Kidney (tissue), 14 donors: ENCODE measurements around the gene IRF1. TPM values are rescaled to one million over a fixed set of nuclear protein-coding genes. Genes with fewer than 3 reads are reported as not detected.

Experiments
- DNase-seq, 5 donors: peaks; one replicate each; pipeline ENCODE4 v3.0.0-alpha.2; 2013 to 2020
- FAIRE-seq: peaks from 2 replicates; lab custom pipeline; 2012; peaks lifted over from hg19 to GRCh38; lab: Jason Lieb, UNC
- H3K27ac ChIP-seq, 2 donors: one replicate each; pipeline ENCODE4 v1.7.0; 2013; ENCODE audit warnings: low read depth in 2 of 2, low read length in 2 of 2, inconsistent platforms in 1 of 2
- H3K27me3 ChIP-seq: one replicate; pipeline ENCODE4 v1.7.1; 2013; ENCODE audit warnings: low read length, inconsistent platforms; ENCODE audit not compliant: control insufficient read depth, insufficient read depth
- H3K36me3 ChIP-seq, 3 donors: one replicate each; pipeline versions ENCODE4 v1.7.0 to v1.7.1; 2013; ENCODE audit warnings: low read length in 3 of 3, control low read depth in 1 of 3, inconsistent platforms in 1 of 3; ENCODE audit not compliant: insufficient read depth in 3 of 3, control insufficient read depth in 2 of 3
- H3K4me1 ChIP-seq, 3 donors: one replicate each; pipeline versions ENCODE4 v1.7.0 to v1.7.1; 2013; ENCODE audit warnings: low read length in 3 of 3, inconsistent platforms in 1 of 3, low read depth in 1 of 3; ENCODE audit not compliant: control insufficient read depth in 2 of 3, insufficient read depth in 2 of 3
- H3K4me3 ChIP-seq, 3 donors: one replicate each; pipeline versions ENCODE4 v1.7.0 to v1.8.1; 2013; ENCODE audit warnings: low read length in 3 of 3, control low read depth in 1 of 3, inconsistent platforms in 1 of 3
- H3K9ac ChIP-seq, 3 donors: one replicate each; pipeline versions ENCODE4 v1.7.0 to v1.7.1; 2013; ENCODE audit warnings: low read length in 3 of 3, control low read depth in 1 of 3, inconsistent platforms in 1 of 3
- H3K9me3 ChIP-seq, 3 donors: one replicate each; pipeline versions ENCODE4 v1.7.0 to v1.7.1; 2013; ENCODE audit warnings: low read length in 3 of 3, control low read depth in 1 of 3, inconsistent platforms in 1 of 3; ENCODE audit not compliant: control insufficient read depth in 2 of 3, insufficient read depth in 1 of 3
- intact Hi-C: fragments of 100-400 bp; cut with DNase I; formaldehyde crosslinking; loops from one replicate; pipeline ENCODE4 v1.11.1; 2022
- polyA plus RNA-seq: library from polyadenylated mRNA; stranded (reverse); fragments of 350-450 nt; fragmentation: Illumina TruSeq; extraction: RNeasy Lipid Tissue Mini Kit (QIAGEN cat#74804); gene quantifications from one replicate; pipeline ENCODE4 v1.2.3, GENCODE V29; 2014; ENCODE audit warnings: low read depth, low replicate concordance; ENCODE audit not compliant: insufficient read depth
- total RNA-seq: library from RNA; stranded (reverse); fragmentation: NEBNext Ultra II Directional; extraction: Animal tissue kit (Norgen Biotek cat#: 25700); gene quantifications from one replicate; pipeline ENCODE4 v1.2.1, GENCODE V29; 2021
- TF ChIP-seq, protein P1 (sequence below): IDR thresholded peaks from 3 replicates; pipeline ENCODE4 v1.5.1; 2012; ENCODE audit warnings: mild to moderate bottlenecking, moderate library complexity, borderline replicate concordance; ENCODE audit not compliant: insufficient read depth; ENCODE audit errors: extremely low read depth
- donor health status: control.
- donor health status: control.
- donor health status: control.
- donor health status: control.
- donor health status: control.
- donor health status: DM: yes; HTN: yes; CAD: no.
- donor health status: Normal renal cell carcinoma (clear cell type).

The IRF1 gene
- total and polyA plus RNA-seq, 2 donors from 2014 or later = 20.5 to 55.6 TPM

DNA sequence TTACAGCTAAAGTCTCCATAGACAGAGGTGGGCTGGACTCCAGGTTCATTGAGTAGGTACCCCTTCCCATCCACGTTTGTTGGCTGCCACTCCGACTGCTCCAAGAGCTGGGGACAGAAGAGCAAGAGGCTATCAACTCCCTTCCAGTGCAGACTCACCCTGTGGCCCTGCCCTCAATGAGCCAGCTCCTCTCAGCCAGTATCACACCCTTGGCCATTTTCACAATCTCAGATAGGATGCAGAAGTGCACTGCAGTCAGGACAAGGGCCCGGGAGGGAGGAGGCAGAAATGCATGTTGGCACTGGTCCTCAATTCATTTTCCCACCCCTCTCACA lies 6.2 kb downstream of the IRF1 start:
- peaks cover 0 to 46% (median 42%) of the 10 kb centered on the region in 3 donors for H3K36me3 ChIP-seq
- H3K4me1 ChIP-seq = peaks cover 0 to 36% (median 5%) of the 10 kb centered on the region in 3 donors
- intact Hi-C loops = loop anchor here (10.0 kb wide), 1 partner anchor 60 kb away; no protein-coding TSS in a partner anchor

GRCh38 chr5:132483661-132484390 lies 6.7 kb downstream of the IRF1 start:
- Histone ChIP-seq H3K9ac (no peak overlapping the region), H3K9me3 (no peaks in the 10 kb centered on the region), H3K27me3 (no peaks in the 10 kb centered on the region), H3K27ac (no peak overlapping the region), H3K4me3 (no peak overlapping the region), H3K4me1 (peaks cover 0 to 33% (median 5%) of the 10 kb centered on the region in 3 donors), H3K36me3 (peaks cover 0 to 46% (median 42%) of the 10 kb centered on the region in 3 donors)
- no peak for FAIRE-seq
- DNase-seq = peak in 1 of 5 donors; percentile 24
- TF ChIP-seq, protein P1, sequence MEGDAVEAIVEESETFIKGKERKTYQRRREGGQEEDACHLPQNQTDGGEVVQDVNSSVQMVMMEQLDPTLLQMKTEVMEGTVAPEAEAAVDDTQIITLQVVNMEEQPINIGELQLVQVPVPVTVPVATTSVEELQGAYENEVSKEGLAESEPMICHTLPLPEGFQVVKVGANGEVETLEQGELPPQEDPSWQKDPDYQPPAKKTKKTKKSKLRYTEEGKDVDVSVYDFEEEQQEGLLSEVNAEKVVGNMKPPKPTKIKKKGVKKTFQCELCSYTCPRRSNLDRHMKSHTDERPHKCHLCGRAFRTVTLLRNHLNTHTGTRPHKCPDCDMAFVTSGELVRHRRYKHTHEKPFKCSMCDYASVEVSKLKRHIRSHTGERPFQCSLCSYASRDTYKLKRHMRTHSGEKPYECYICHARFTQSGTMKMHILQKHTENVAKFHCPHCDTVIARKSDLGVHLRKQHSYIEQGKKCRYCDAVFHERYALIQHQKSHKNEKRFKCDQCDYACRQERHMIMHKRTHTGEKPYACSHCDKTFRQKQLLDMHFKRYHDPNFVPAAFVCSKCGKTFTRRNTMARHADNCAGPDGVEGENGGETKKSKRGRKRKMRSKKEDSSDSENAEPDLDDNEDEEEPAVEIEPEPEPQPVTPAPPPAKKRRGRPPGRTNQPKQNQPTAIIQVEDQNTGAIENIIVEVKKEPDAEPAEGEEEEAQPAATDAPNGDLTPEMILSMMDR = no peak
- intact Hi-C loops = loop anchor here (10.0 kb wide), 1 partner anchor 59 kb away; no protein-coding TSS in a partner anchor

More for the DNA sequence above, 6.2 kb downstream of the IRF1 start:
- Histone ChIP-seq H3K27ac (no peak overlapping the region), H3K9me3 (no peaks in the 10 kb centered on the region), H3K9ac (no peak overlapping the region), H3K4me3 (no peak overlapping the region), H3K27me3 (no peaks in the 10 kb centered on the region)
- TF ChIP-seq, protein P1 = no peak
- FAIRE-seq (no peak), DNase-seq (peak in 1 of 5 donors; percentile 16)

GRCh38 chr5:132483101-132483500 lies 7.5 kb downstream of the IRF1 start:
- H3K4me3 ChIP-seq = no peak overlapping the region
- no peak overlapping the region for H3K9ac ChIP-seq
- intact Hi-C loops = loop anchor here (10.0 kb wide), 1 partner anchor 58 kb away; no protein-coding TSS in a partner anchor
- DNase-seq (peak in 1 of 5 donors; percentile 22), FAIRE-seq (no peak)
- TF ChIP-seq, protein P1 = no peak
- peaks cover 0 to 31% (median 5%) of the 10 kb centered on the region in 3 donors for H3K4me1 ChIP-seq
- H3K36me3 ChIP-seq = peaks cover 0 to 46% (median 41%) of the 10 kb centered on the region in 3 donors
- H3K27ac ChIP-seq = no peak overlapping the region
- H3K27me3 ChIP-seq = no peaks in the 10 kb centered on the region
- H3K9me3 ChIP-seq = no peaks in the 10 kb centered on the region
